Fibroblast of upper back skin (primary cell): ENCODE data around the gene SSPN.
"Not testable (repeated sequence)": the region's sequence is repeated elsewhere in the genome, so short reads cannot be mapped to it uniquely, and the experiment has no call there.

ENCODE experiments used
- DNase-seq: peaks from one replicate; pipeline ENCODE4 v3.0.0-alpha.2; 2013

SSPN gene

DNA sequence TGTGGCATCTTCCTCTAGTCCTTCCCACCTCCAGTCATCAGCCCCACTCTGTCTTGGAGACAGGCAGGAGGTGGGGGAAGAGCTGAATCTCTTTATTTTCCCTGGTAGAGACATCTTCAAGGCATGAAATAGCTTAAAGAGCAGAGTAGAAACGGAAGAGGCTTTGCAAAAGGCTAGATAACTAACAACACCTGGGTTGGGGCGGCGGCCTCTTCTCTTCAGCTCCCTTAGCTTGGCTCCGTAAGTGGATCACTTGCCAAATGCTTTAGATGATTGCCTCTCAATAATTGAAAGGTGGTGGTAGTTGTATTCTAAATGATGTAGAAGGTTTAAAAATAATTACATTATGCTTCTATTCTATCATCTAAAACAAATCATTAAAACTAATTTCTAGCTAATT lies 36.1 kb downstream of the SSPN start:
- DNase-seq: no peak

DNA sequence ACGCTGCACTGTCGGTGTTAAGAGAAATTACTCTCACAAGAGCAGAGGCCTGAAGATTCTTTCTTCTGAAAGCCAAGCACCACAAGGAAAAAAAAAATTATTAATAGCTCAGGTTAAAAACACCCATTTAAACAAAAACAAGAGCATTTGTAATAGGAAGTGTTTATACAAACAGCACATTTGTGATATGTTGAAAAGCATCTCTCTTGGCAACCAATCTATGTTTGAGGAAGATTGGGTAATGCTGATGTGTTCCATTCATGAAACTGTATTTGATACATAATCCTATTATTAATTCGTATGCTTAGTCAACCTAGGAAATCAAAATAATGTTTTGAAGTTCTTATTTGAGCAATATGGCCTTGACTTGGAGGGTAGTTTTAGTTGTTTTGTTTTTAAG lies 36.5 kb downstream of the SSPN start:
- DNase-seq: no peak

DNA sequence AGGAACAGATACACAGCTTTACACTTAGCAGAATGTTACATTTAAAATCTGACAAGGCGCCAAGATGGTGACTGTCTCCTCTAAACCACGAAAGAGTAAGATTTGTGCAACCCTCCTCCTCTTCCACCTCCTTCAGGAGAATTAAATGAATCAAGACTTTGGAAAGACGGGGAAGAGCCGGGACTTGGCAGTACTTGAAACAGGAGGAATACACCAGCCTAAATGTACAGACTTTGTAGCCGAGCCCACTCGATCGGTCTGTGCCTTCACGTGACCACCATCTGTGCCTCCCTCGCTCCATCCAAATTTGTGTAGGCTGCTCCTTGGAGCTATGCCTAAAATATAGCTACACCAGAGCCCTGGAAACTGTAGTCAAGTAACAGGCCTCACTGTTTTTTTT lies 38.3 kb downstream of the SSPN start:
- DNase-seq: peak; percentile 87

DNA sequence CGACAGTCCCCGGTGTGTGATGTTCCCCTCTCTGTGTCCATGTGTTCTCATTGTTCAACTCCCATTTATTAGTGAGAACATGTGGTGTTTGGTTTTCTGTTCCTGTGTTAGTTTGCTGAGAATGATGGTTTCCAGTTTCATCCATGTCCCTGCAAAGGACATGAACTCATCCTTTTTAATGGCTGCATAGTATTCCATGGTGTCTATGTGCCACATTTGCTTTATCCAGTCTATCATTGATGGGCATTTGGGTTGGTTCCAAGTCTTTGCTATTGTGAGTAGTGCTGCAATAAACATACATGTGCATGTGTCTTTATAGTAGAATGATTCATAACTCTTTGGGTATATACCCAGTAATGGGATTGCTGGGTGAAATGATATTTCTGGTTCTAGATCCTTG lies 40.1 kb downstream of the SSPN start:
- not testable (repeated sequence) for DNase-seq

DNA sequence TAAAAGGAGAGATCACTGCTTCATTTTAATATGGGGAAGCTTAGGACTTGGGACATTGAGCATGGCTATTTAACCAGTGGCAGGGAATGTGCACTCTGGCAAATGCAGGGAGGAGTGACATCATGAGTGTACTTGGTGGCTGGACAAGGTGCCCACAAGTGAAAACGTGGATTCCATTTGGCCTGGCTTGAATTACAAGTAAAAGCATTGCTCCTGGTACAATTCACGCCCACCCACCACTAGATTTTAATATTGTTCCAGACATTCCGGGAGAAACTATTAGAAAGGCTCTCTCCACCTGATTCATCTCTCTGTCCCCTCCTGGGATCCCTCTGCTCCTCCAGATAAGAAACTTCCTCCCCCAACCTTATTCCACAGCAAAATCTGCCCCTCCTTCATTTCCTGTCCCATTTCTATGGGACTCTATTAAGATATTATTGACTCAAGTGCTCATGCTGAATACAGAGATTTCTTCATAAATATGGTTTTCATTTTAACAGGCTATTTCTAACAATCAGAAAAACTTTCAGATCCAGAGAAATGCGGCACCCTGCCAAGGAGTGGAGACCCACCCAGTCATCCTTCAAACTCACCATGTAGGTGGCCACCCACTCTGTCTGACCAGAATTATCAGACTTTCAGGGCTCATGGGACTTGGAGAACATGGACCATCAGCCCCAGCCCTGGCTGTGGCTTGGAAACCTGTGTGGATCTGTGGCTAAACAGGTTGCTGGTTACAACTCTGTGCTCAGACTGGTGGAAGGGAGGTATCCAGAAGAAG lies 43.2 kb downstream of the SSPN start:
- peak; percentile 91 for DNase-seq

DNA sequence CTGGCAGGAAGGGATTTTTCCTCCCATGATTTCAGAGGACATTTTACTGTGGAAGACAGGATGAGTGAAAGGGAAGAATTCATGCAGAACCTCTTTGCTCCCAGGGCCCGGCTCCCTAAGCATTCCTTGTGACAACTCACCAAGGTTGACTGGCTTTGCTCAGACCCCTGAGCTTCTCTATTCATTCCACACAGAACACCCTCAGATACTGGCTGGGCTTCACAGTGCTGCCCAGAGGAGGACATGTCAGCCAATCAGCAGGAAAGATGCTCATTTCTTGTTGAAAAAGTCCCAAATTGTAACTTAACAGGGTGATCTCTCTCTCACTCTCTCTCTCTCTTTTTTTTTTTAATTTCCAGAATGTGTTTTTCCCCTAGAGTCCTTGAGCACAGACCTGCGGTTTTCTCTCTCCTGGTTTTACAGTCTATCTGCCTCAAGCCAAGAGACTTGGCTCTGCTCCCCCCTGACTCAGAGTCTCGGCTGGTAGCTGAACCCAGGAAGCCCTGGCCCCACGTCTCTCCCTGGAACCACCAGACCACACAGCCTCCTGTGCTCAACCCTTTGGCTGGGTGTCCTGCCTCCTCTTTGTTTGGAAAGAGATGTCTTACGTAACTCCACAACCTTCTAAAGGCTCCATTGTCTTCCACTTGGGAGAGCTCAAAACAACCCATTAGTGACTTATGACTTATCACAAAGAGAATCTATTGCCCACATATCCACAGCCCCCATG lies 43.9 kb downstream of the SSPN start:
- peak; percentile 98 for DNase-seq

DNA sequence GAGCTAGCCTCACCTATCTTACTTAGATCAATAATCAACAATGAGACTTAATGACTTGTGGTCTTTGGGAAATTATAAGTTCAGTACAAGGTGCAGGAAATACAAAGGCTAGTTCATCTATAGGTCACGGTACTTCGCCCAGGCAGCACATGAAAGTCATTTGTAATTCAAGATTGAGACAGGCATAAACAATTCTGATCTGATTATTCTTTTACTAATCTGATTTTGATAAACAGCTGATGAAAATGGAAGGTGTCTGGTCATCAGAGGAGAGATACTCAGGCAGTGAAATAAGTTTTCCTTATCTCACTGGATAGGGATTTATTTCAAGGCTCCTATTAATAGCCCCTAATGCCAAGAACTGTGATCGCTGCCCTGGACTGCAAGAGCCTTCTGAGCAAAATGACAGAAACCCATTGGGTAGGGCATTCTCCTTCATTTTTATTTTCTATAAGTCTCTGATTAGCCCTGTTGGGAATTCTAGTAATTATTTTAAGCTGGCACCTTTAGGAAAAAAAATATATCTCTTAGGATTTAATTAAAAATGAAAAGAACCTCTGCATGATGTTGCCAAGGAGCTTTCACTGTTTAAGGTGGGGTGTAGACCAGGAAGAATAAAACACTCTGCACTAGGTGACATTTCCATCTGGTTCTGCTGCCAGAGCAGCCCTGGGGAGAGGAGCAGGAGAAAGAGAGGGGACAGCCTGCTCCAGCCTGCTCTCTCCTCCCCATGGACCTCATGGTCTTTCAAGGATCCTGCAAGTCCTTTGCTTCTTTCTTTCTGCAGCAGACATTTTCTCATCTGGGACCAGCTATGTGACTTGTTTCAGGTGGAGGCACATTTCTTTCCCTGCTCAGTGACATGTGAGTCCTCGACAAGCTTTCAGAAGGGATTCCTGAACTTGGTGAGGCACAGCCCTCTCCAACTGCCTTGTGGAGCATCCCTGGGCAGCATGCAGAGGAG lies 44.8 kb downstream of the SSPN start:
- DNase-seq: no peak

DNA sequence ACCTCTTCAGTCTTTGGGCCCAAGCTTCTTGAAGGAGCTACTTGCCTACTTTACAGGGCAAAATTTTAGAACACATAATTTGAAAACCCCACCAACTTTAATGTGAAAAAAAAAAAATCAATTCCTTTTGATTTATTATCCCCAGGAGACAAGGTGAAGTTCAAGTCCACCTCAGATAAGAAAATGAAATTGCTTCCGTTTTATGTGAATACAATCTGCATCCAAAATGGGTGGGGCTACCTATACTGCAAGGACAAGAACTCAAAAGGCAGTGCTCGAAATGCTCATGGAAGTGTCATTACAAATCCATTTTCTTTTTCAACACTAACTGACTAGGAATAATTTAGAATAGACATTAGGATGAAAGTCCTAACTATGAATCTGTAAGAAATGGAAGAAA lies 45.7 kb downstream of the SSPN start:
- no peak for DNase-seq

DNA sequence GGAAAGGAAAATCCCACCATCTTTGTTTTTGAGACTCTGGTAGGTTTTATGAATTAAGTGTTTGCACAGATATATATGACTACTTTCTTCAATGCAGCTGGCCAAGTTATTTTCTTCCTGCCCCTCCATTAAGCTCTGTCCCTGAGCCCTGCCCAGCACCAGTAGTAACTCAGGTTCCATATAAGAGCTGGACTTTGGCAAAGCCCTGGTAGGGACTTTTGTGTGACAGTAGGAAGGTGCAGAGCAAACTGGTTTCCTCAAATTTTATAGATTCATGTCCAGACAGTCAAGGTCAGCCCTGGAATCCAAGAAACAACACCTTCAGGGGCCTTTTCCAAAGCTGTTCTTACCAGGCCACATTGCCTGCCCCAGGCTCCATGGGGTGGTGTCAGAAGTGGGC lies 47.3 kb downstream of the SSPN start:
- DNase-seq: no peak

DNA sequence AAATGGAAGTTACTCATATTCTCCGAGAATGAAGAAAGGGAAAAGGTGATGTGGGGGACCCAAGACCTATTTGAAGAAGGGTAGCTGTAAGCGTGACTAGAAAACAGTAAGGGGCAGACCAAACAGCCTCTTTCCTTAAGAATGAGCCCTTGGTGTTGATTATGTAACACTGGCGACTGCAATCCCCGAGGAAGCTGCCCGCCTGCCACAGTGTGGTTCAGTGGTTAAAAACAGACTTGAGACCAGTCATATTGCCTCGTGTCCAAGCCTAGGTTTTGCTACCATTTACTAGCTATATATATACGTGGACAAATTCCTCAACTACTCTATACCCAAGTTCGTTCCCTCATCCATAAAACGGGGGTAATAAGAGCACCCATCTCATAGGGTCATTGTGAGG lies 49.1 kb downstream of the SSPN start:
- no peak for DNase-seq

DNA sequence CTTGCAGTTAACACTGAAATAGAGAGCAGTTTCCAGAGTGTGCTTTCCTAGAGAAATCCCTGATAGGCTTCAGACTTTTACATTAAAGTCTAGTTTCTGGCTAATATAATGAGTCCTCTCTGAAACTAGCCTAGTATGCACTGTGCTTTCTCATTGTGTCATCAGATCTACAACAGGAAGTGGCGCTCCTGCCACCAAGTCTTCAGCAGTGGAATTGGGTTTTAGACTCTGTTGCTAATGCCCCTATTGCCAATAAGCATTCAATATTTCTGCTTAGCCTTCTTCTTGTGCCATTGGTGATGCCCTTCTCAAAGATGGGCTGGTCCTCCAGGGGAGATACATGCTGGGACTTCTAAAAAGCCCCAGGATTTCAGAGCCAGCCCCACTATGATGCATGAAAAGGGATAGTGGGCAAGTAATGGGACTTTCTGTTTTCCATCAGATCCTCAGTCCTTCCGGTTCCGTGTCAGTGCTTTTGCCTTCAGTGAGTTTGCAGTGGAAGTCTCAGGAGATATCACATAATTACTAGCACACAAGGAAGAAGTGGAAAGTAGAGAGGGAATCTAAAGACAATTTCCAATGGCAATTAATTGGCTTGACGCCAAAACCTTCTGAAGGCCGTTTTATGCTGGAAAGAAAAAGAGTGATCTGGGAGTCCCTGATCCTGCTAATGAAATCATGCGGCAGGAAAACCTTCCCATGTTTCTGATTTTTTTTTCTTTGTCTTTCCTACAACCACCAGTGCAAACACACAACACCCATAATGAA lies 50.0 kb downstream of the SSPN start:
- no peak for DNase-seq

DNA sequence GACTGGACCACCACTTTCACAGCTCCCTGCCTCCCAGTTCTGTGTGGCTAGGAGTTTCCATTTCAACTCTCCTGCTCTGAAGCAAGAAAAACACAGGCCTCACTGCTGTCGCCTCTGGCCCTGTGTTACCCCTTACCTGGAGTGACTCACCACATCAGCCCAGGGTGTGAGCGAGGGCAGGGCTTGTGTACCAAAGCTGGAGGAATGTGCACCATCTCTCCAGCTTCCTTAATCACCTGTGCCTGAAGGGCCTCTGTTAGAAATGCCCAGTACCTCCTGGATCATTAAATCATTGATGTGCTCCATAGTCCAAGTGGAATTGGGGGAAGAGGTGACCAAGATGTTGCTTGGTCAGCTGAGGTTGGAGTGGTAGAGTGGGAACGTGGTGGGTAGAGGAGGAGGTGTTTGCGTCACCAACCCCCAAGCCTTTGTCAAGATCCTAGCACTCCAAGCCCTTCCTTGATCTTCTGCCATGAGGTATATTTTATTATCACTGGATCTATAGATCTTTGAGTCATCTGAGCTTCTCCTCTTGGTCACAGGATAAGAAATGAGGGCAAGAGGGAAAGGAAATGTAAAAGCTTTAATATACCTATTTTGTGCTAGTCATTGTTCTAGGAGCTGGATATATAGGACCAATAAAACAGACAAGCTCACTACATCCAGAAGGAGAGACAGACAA lies 51.3 kb downstream of the SSPN start:
- DNase-seq: no peak

DNA sequence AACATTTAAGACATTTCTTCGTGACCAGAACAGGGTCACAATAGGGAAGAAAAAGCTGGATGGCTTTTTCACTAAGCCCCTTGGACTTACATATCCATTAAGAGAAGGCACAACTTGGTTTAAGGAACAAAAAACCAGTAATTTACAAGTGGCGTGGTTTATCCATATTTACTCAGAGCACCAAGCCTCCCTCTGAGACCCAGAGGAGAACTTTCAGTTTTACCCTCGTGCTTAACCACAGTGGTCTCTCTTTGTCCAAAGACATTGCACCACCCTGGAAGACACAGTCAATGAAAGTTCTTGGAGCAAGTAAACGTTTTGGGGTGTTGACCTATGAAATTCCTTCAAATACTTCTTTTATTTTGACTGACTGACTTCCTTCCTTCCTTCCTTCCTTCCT lies 52.5 kb downstream of the SSPN start:
- no peak for DNase-seq

DNA sequence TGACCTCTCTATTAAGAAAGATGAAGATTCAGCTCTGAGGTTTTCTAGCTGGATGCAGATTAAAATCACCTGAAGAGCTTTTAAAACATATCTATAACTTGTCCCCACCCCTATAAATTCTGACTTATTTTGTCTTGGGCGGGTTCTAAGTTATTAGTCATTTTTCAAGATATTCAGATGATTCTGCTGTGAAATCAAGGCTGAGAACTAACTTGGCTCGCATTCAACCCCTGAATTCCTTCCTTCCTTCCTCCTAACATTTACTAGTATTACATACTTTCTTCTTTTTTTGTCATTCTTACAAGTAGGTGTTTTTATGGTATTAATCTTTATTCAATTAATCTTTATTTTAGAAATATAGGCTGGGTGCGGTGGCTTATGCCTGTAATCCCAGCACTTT lies 55.4 kb downstream of the SSPN start:
- peak; percentile 63 for DNase-seq

DNA sequence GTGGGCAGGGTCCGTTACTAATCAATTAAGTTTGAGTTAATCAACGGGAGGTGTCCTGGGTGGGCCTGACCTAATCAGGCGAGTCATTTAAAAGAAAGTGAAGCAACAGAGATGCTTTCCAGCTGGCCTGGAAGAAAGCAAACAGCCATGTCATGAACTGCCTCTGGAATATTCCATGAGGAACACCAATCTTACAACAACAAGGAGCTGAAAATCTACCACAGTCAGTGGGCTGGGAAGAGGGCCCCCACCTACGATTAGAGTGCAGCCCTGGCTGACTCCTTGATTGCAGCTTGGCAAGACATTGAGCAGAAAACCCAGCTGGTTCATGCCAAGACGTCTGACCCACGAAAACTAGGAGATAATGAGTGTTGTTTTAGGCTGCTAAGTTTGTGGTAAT lies 56.2 kb downstream of the SSPN start:
- DNase-seq: peak; percentile 23

DNA sequence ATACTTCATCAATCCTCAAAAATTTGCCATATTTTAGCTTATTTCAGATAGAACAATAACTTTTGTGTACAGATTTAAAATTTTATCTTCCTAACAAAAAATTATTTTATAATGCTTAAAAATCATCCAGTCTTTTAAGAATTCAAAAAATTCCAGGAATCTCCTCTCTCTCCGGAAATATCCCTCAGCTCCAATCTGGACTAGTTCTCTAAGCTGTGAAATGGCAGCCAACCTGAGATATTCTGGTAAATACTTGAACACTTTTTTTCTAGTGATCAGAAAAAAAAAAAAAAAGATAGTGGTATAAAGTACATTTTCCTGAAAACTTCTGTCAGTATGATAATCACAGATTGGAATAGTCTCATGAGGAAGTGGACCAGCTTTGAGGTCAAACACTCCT lies 57.6 kb downstream of the SSPN start:
- peak; percentile 34 for DNase-seq

DNA sequence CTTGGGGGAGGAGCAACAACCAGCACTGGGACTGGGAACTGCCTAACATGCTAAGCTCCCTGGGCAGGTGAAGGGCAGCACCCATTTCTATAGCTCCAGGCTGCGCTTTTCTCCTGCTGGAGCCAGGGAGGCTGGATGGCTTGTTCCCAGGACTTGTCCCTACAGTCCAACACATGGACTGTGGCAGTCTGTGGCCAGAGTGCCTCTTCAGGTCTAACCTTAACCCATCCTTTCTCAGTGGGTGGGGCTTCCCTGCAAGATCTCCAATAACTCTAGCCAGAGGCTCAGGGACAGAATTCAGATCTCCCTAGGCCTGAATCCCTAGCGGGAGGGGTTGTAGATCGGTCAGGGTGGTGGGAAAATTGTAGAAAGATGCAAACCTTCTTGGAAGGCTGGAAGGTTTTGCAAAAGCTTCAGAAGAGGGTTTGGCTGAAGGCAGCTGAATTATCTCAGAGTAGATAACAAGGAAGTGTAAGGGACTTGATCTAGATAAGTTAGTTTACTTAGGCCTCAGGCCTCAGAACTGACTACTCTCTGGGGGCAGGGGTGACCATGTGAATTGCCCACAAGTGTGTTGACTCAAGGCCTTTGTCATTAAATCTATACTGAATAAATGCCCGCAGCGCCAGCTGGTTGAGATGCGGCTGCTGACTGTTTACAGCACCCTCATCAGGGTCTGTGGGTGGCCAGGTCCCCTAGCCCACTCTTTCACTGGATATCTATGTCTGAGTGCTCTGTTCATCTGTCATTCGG lies 60.7 kb downstream of the SSPN start:
- DNase-seq: no peak

DNA sequence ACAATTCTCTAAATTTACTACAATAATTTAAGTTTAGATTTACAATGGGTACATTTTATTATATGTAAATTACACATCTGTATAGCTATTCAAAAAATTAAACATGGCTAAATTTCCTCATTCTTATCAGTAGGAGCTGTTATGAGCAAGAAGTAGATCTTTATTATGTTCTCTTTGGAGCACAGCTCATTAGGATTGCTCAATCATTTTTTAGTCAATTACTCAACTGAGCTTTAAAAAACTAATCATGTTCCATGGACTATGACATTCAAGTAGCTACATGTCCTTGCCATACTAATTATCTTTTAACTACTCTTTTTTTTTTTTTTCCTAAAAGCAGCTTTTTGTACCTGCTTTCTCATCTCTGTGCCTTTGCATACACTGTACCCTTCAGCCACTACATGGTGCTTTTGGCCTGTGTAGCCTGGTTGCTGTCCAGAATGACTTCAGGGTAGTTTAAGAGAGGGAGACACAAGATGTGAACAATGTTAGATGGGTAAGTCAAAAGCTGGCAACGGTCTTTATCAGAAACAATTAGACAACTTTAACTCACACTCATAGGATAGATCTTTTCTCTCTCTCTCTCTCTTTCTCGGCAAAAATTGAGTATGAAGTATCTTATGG lies 69.0 kb downstream of the SSPN start:
- DNase-seq: no peak

DNA sequence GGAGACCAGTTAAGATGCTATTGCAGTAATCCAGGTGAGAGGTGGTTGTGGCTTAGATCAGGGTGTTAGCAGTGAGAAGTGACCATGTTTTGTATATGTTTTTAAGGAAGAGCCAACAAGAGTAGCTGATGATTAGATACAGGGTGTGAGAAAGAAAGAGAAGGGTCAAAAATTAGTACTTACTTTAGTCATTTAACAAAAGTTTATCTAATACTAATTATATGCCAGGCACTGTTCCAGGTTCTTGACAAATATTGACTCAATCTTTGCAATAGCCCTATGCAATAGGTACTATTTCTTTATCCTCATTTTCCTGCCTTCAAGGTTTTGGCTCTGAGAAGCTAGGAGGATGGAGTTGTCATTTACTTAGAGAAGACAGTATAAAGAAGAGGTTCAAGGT lies 70.2 kb downstream of the SSPN start:
- no peak for DNase-seq

DNA sequence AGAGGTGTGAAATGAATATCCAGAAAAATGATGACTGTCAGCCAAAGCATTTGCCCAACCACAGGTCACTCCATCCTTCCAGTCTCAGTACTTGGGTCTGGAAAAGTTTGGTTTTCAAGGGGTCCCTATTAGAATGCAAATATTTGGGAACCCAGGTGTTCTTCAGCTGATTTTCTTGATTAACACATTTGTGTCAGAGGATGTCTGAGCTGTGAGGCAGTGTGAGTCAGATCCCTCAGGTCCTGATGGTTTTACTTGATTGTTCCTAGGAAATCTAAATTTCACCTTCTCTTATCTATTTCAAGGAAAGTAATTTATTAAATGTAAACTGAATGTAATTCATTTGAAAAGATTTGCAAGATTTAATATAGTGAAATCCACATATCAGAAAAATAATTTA lies 71.5 kb downstream of the SSPN start:
- DNase-seq: no peak
